Psoas muscle (tissue), 8 donors: Measurements from ENCODE around the gene ZFPL1. TPM values are rescaled to one million over a fixed set of nuclear protein-coding genes. Genes with fewer than 3 reads are reported as not detected.

Experiments
- ATAC-seq, 4 donors: fragments of 200-7000 bp; cut with Tn5 transposase; one replicate each; pipeline ENCODE4 v1.9.1; 2020; ENCODE audit warnings: moderate library complexity in 3 of 4, mild to moderate bottlenecking in 2 of 4
- DNase-seq, 2 donors: peaks; one replicate each; pipeline ENCODE4 v3.0.0-alpha.2; 2020
- H3K27ac ChIP-seq: fragments of 200-600 bp; one replicate; pipeline ENCODE4 v1.8.0; 2022
- H3K27me3 ChIP-seq, 3 donors: fragments of 200-600 bp in 1 of 3; one replicate each; pipeline versions ENCODE4 v1.6.1 to v1.8.0; 2013 to 2022; ENCODE audit warnings: low read length in 2 of 3, mild to moderate bottlenecking in 2 of 3, moderate library complexity in 1 of 3; ENCODE audit not compliant: insufficient read depth in 3 of 3
- H3K36me3 ChIP-seq, 2 donors: fragments of 200-600 bp in 1 of 2; one replicate each; pipeline versions ENCODE4 v1.6.1 to v1.8.0; 2013 to 2022; ENCODE audit warnings: low read depth in 1 of 2, mild to moderate bottlenecking in 1 of 2, moderate library complexity in 1 of 2; ENCODE audit not compliant: insufficient read depth in 1 of 2
- H3K4me1 ChIP-seq: fragments of 200-600 bp; one replicate; pipeline ENCODE4 v1.8.0; 2022
- H3K4me3 ChIP-seq: fragments of 200-600 bp; one replicate; pipeline ENCODE4 v1.8.0; 2022; ENCODE audit warnings: mild to moderate bottlenecking
- H3K9me3 ChIP-seq: fragments of 200-600 bp; one replicate; pipeline ENCODE4 v1.8.0; 2022
- WGBS, 3 donors: extraction: QIAGEN DNeasy Blood & Tissue Kit; methylation state at CpG; one replicate each; pipeline versions ENCODE4 v1.1.6 to v1.1.7; 2013; 5-methylcytosine and 5-hydroxymethylcytosine counted together
- intact Hi-C, 2 donors: fragments of 100-400 bp; cut with DNase I; formaldehyde crosslinking; loops; one replicate each; pipeline versions ENCODE4 v1.11.0 to v1.14.2; 2022
- polyA plus RNA-seq, 3 donors: library from polyadenylated mRNA; stranded (reverse); fragments of 200-250 nt; gene quantifications; one replicate each; pipeline ENCODE4 v1.2.3, GENCODE V29; 2013
- total RNA-seq, 4 donors: library from RNA; stranded (reverse); fragmentation: NEBNext Ultra II Directional in 2 of 4; extraction: Animal tissue kit (Norgen Biotek cat#: 25700) in 2 of 4; gene quantifications; one replicate each; pipeline versions ENCODE4 v1.2.1 to v1.2.4, GENCODE V29; 2021 to 2023
- TF ChIP-seq, protein P1 (sequence below): fragments of 200-600 bp; IDR thresholded peaks from one replicate; pipeline ENCODE4 v1.8.0; 2022; ENCODE audit warnings: antibody characterized with exemption
- donor health status: healthy with polysubstance abuse.
- donor health status: DM: no; HTN: no; CAD: no; lungs with moderate emphysema.
- donor health status: Bipolar disorder and iron deficiency.
- donor health status: healthy.
- donor health status: DM: yes; HTN: yes; CAD: no.
- donor health status: DM: no; HTN: no; CAD: no.
- donor health status: DM: no; HTN: no; CAD: no.
- donor health status: DM: yes; HTN: yes; CAD: no.

ZFPL1 gene
- total and polyA plus RNA-seq, 7 donors = 22.1 to 55.9 (median 29.3) TPM

DNA sequence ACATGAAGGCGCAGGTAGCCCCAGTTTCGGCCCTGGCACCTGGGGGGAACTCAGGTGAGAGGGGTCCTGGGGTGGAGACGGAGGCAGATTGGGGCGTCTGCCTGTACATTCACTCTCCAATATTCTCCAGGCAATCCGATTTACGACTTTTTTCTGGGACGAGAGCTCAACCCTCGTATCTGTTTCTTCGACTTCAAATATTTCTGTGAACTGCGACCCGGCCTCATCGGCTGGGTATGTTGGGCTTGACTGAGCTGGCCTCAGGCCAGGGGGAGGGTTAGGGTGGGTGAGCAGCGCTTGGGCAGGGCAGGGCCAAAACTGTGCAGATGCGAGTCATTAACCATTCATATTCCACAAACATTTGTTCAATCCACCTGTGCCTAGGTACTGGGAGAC is 29.3 kb downstream of the ZFPL1 start:
- peaks cover 31% of the 10 kb centered on the region for H3K4me1 ChIP-seq
- DNase-seq (no peak), ATAC-seq (no peak)
- H3K27me3 ChIP-seq = no peaks in the 10 kb centered on the region
- peaks cover 0 to 33% of the 10 kb centered on the region in 2 donors for H3K36me3 ChIP-seq
- no peaks in the 10 kb centered on the region for H3K9me3 ChIP-seq
- intact Hi-C loops = loop anchor here (5.0 to 10.0 kb wide), 2 partner anchors 101 to 269 kb away; partner anchors contain the start of genes ARL2 (in 1 of the 2) and CDC42BPG (in 1 of the 2)
- WGBS, 3 donors = 20 to 24% (median 23%) methylated on average over 14 of the region's 14 CpGs
- H3K4me3 ChIP-seq = peak overlapping the region; percentile 73
- TF ChIP-seq, protein P1, sequence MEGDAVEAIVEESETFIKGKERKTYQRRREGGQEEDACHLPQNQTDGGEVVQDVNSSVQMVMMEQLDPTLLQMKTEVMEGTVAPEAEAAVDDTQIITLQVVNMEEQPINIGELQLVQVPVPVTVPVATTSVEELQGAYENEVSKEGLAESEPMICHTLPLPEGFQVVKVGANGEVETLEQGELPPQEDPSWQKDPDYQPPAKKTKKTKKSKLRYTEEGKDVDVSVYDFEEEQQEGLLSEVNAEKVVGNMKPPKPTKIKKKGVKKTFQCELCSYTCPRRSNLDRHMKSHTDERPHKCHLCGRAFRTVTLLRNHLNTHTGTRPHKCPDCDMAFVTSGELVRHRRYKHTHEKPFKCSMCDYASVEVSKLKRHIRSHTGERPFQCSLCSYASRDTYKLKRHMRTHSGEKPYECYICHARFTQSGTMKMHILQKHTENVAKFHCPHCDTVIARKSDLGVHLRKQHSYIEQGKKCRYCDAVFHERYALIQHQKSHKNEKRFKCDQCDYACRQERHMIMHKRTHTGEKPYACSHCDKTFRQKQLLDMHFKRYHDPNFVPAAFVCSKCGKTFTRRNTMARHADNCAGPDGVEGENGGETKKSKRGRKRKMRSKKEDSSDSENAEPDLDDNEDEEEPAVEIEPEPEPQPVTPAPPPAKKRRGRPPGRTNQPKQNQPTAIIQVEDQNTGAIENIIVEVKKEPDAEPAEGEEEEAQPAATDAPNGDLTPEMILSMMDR = no peak
- H3K27ac ChIP-seq = peak overlapping the region; percentile 15

DNA sequence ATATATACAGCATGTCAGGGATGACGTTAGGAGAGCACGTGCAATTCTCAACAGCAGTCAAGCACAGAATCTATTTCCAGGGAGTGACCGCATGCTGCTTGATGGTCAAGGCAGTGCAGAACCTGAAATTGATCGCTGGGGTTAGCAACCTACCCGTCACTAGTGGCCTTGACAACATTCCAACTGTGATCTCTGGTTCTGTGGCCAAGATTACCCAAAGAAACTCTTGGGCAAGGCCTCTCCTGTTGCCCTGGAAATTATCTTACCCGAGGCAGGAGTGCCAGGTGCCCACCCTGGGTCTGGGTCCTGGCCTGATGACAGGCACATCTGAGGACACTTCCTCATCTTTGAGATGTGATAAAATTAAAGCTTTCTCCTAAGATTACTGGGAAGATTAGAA is 29.8 kb downstream of the ZFPL1 start:
- WGBS, 3 donors = 62 to 76% (median 71%) methylated on average over 6 of the region's 6 CpGs
- intact Hi-C loops = loop anchor here (5.0 to 10.0 kb wide), 2 partner anchors 102 to 269 kb away; partner anchors contain the start of genes ARL2 (in 1 of the 2) and CDC42BPG (in 1 of the 2)
- H3K4me1 ChIP-seq = peaks cover 31% of the 10 kb centered on the region
- no peak overlapping the region for H3K4me3 ChIP-seq
- peaks cover 3 to 33% of the 10 kb centered on the region in 2 donors for H3K36me3 ChIP-seq
- no peaks in the 10 kb centered on the region for H3K9me3 ChIP-seq
- ATAC-seq (no peak), DNase-seq (no peak)
- peak overlapping the region; percentile 15 for H3K27ac ChIP-seq
- TF ChIP-seq, protein P1 = no peak
- no peaks in the 10 kb centered on the region for H3K27me3 ChIP-seq

DNA sequence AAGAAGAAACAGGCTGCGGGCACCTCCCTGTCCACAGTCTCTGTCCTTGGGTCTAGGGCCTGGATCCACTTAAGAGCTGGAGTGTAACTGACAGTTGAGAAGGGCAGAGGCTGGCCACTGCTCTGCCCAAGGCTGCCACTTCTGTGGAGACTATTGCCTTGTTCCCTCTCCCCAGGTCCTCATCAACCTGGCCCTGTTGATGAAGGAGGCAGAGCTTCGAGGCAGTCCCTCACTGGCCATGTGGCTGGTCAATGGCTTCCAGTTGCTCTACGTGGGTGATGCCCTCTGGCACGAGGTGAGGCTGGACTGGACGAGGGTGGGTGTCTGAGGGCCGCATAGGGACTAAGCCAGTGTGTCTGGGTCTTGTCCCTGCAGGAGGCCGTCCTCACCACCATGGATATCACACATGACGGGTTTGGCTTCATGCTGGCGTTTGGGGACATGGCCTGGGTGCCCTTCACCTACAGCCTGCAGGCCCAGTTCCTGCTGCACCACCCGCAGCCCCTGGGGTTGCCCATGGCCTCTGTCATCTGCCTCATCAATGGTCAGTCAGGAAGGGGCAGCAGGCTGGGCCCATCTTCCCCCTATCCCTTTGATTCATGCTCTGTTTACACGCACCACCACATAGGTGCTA is 30.6 kb downstream of the ZFPL1 start:
- Histone ChIP-seq H3K27me3 (no peaks in the 10 kb centered on the region), H3K4me1 (peaks cover 31% of the 10 kb centered on the region), H3K9me3 (no peaks in the 10 kb centered on the region), H3K36me3 (peaks cover 4 to 33% of the 10 kb centered on the region in 2 donors), H3K4me3 (no peak overlapping the region), H3K27ac (no peak overlapping the region)
- 73 to 82% (median 81%) methylated on average over 11 of the region's 11 CpGs for WGBS, 3 donors
- TF ChIP-seq, protein P1 = no peak
- ATAC-seq (no peak), DNase-seq (no peak)
- intact Hi-C loops = loop anchor here (5.0 to 10.0 kb wide), 2 partner anchors 102 to 270 kb away; partner anchors contain the start of genes ARL2 (in 1 of the 2) and CDC42BPG (in 1 of the 2)

DNA sequence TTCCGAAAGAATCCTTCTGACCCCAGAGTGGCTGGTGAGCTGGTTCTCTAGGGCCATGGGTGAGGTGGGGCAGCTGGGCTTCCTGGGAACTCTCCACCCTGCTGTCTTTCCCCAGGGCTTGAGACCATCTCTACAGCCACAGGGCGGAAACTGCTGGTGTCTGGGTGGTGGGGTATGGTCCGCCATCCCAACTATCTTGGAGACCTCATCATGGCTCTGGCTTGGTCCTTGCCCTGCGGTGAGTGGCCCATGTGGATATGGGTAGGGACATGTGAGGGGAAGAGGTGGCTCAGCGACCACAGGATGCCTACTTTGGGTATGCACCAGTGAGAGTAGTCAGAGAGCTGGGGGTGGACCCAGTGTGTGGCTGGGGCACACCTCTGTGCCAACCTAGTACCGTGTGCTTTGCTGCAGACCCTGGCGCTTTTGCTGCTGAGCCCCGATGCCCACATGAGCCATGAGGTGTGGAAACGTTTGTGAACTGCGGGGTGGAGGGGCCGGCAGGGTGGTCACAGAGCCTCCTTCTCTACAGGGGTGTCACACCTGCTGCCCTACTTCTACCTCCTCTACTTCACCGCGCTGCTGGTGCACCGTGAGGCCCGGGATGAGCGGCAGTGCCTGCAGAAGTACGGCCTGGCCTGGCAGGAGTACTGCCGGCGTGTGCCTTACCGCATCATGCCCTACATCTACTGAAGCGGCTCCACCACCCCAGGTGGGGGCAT is 31.5 kb downstream of the ZFPL1 start:
- Histone ChIP-seq H3K36me3 (peaks cover 7 to 39% of the 10 kb centered on the region in 2 donors), H3K4me1 (peaks cover 29% of the 10 kb centered on the region), H3K27me3 (no peaks in the 10 kb centered on the region), H3K9me3 (no peaks in the 10 kb centered on the region), H3K27ac (peak overlapping the region; percentile 81), H3K4me3 (peak overlapping the region; percentile 79)
- WGBS, 3 donors = 85 to 92% (median 91%) methylated on average over 21 of the region's 21 CpGs
- TF ChIP-seq, protein P1 = no peak
- intact Hi-C loops = loop anchor here in 1 of 2 donors (10.0 kb wide), 1 partner anchor 271 kb away; the partner anchor contains the start of gene CDC42BPG
- no peak for DNase-seq
- ATAC-seq = no peak
